Measurements from ENCODE around the gene CELA2A. TPM values are rescaled to one million over a fixed set of nuclear protein-coding genes. Genes with fewer than 3 reads are reported as not detected.

The CELA2A gene
- total and polyA plus RNA-seq, 10 of the 15 experiments (the other 5 are each of a cell fraction or from before 2014, with no cell fraction given), result 0.90 TPM; not detected in 9

- Histone ChIP-seq H2AFZ (ENCODE audit: control insufficient read depth, low read depth, low read length) (no peak overlapping the region), H3K9ac (ENCODE audit: control insufficient read depth, insufficient read depth, low read length) (no peak overlapping the region), H3K79me2 (ENCODE audit: control insufficient read depth, insufficient read depth, low read length) (no peaks in the 10 kb centered on the region), H3K4me1 (ENCODE audit: control insufficient read depth, insufficient read depth, low read length) (peaks cover 4% of the 10 kb centered on the region), H3K27me3 (replicated peaks in 1 of 2; ENCODE audit: control insufficient read depth in 2 of 2, insufficient read depth in 2 of 2, low read length in 1 of 2) (no peaks in the 10 kb centered on the region), H3K4me3 (no peak overlapping the region), H3K36me3 (ENCODE audit: control insufficient read depth in 2 of 2, insufficient read depth in 2 of 2, low read length in 1 of 2) (no peaks in the 10 kb centered on the region), H4K20me1 (ENCODE audit: control insufficient read depth, insufficient read depth) (no peaks in the 10 kb centered on the region), H3K27ac (ENCODE audit: control insufficient read depth, insufficient read depth) (no peak overlapping the region), H3K4me2 (ENCODE audit: control insufficient read depth, insufficient read depth) (no peak overlapping the region), H3K9me3 (replicated peaks; ENCODE audit: control insufficient read depth, insufficient read depth, low read length) (no peaks in the 10 kb centered on the region; the same call in 2 of the 3 replicates)
- in situ Hi-C loops (cut with MboI) (no loop called here), intact Hi-C loops (cut with micrococcal nuclease; ENCODE audit: unreplicated experiment) (no loop called here)
- SMC1A ChIA-PET (ENCODE audit: uncharacterized antibody, unreplicated experiment), result no interaction called here
- DNase-seq (ENCODE audit: low read depth, low spot score) (no peak), ATAC-seq (no peak), FAIRE-seq (no peak)
- no TSS peak for BruUV-seq (replicated peaks)
- RAD21 ChIA-PET (ENCODE audit: unreplicated experiment), result no interaction called here
- 52% methylated on average over 3 of the region's 3 CpGs for WGBS (ENCODE audit: insufficient coverage, insufficient replicate concordance, low lambda C conversion rate, missing lambda C conversion rate)
- POLR2A ChIA-PET, result no interaction called here
- CTCF ChIA-PET, result no interaction called here
- no peak for TF ChIP-seq BMI1 (IDR thresholded peaks at IDR 0.05; ENCODE audit: borderline replicate concordance)
These were observed 2.3 kb upstream of the CELA2A start for GRCh38 chr1:15454256-15454655.

- no peak overlapping the region for H3K4me3 ChIP-seq
- no peaks in the 10 kb centered on the region for H3K36me3 ChIP-seq (ENCODE audit: control insufficient read depth in 2 of 2, insufficient read depth in 2 of 2, low read length in 1 of 2)
- H3K9me3 ChIP-seq (replicated peaks; ENCODE audit: control insufficient read depth, insufficient read depth, low read length), result no peaks in the 10 kb centered on the region; the same call in 2 of the 3 replicates
- in situ Hi-C loops (cut with MboI) (no loop called here), intact Hi-C loops (cut with micrococcal nuclease; ENCODE audit: unreplicated experiment) (no loop called here)
- no peaks in the 10 kb centered on the region for H4K20me1 ChIP-seq (ENCODE audit: control insufficient read depth, insufficient read depth)
- BruUV-seq (replicated peaks), result no TSS peak
- ChIA-PET POLR2A (no interaction called here), CTCF (no interaction called here), RAD21 (ENCODE audit: unreplicated experiment) (no interaction called here), SMC1A (ENCODE audit: uncharacterized antibody, unreplicated experiment) (no interaction called here)
- peak overlapping the region; percentile 17; the same call in 1 of the 2 replicates for H3K4me2 ChIP-seq (ENCODE audit: control insufficient read depth, insufficient read depth)
- H3K27ac ChIP-seq (ENCODE audit: control insufficient read depth, insufficient read depth), result no peak overlapping the region
- H3K79me2 ChIP-seq (ENCODE audit: control insufficient read depth, insufficient read depth, low read length), result no peaks in the 10 kb centered on the region
- H3K4me1 ChIP-seq (ENCODE audit: control insufficient read depth, insufficient read depth, low read length), result peaks cover 4% of the 10 kb centered on the region
- ATAC-seq (peak; percentile 95), FAIRE-seq (peak; percentile 59), DNase-seq (ENCODE audit: low read depth, low spot score) (peak; percentile 35)
- TF ChIP-seq POU2F2 (IDR thresholded peaks at IDR 0.05; ENCODE audit: borderline replicate concordance, low read depth, low read length) (peak; percentile 92; the same call in 2 of the 3 replicates), BHLHE40 (IDR thresholded peaks at IDR 0.05; ENCODE audit: borderline replicate concordance in 1 of 2, low read depth in 2 of 2, low read length in 1 of 2) (peak; percentile 28 to 81; a peak in 2 of 4 replicates), NR2F1 (conservative IDR thresholded peaks at IDR 0.05) (peak; percentile 53), REST (IDR thresholded peaks at IDR 0.05; ENCODE audit: low read depth, low read length) (no peak), HDAC6 (IDR thresholded peaks at IDR 0.05; ENCODE audit: unreplicated experiment) (no peak)
- no peak overlapping the region for H3K9ac ChIP-seq (ENCODE audit: control insufficient read depth, insufficient read depth, low read length)
- no peaks in the 10 kb centered on the region; a peak in 1 of 4 replicates for H3K27me3 ChIP-seq (replicated peaks in 1 of 2; ENCODE audit: control insufficient read depth in 2 of 2, insufficient read depth in 2 of 2, low read length in 1 of 2)
- 2% methylated on average over 6 of the region's 6 CpGs for WGBS (ENCODE audit: insufficient coverage, insufficient replicate concordance, low lambda C conversion rate, missing lambda C conversion rate)
- no peak overlapping the region for H2AFZ ChIP-seq (ENCODE audit: control insufficient read depth, low read depth, low read length)
These were observed 1.0 kb upstream of the CELA2A start for GRCh38 chr1:15455522-15455921.
